NCI-H2029 treated with DMSO at 0.1 percent for 48 hours (cell line): ENCODE results near the gene NOC2L.

ENCODE experiments used
- DNase-seq: peaks from one replicate; lab custom pipeline; 2025; lab: John Stamatoyannopoulos, UW

Gene NOC2L

GRCh38 chr1:942864-943533 lies 16.1 kb downstream of the NOC2L start:
- no peak for DNase-seq

GRCh38 chr1:942411-942821 lies 16.6 kb downstream of the NOC2L start:
- DNase-seq: no peak

GRCh38 chr1:941588-942383 lies 17.3 kb downstream of the NOC2L start:
- no peak for DNase-seq

GRCh38 chr1:941015-941587 lies 18.0 kb downstream of the NOC2L start:
- DNase-seq: no peak

- no peak for DNase-seq
These were observed 18.7 kb downstream of the NOC2L start for GRCh38 chr1:940107-941014.

- DNase-seq: no peak
These were observed 19.4 kb downstream of the NOC2L start for GRCh38 chr1:939511-940106.

GRCh38 chr1:938711-939489 lies 20.2 kb downstream of the NOC2L start:
- no peak for DNase-seq

GRCh38 chr1:938088-938683 lies 20.9 kb downstream of the NOC2L start:
- DNase-seq: no peak

- DNase-seq: no peak
These were observed 21.5 kb downstream of the NOC2L start for GRCh38 chr1:937521-937920.

- no peak for DNase-seq
These were observed 22.4 kb downstream of the NOC2L start for GRCh38 chr1:936348-937264.

- DNase-seq: no peak
These were observed 23.3 kb downstream of the NOC2L start for GRCh38 chr1:935751-936231.

GRCh38 chr1:934991-935750 lies 23.9 kb downstream of the NOC2L start:
- DNase-seq: no peak

- no peak for DNase-seq
These were observed 25.5 kb downstream of the NOC2L start for GRCh38 chr1:933603-933940.

GRCh38 chr1:932776-933602 lies 26.1 kb downstream of the NOC2L start:
- DNase-seq: no peak

- no peak for DNase-seq
These were observed 26.9 kb downstream of the NOC2L start for GRCh38 chr1:932173-932510.

- no peak for DNase-seq
These were observed 27.5 kb downstream of the NOC2L start for GRCh38 chr1:931380-932172.

GRCh38 chr1:930633-931138 lies 28.4 kb downstream of the NOC2L start:
- no peak for DNase-seq
